Naive thymus-derived CD4-positive, alpha-beta T cell (primary cell): ENCODE measurements around the gene INSL3. TPM values are rescaled to one million over a fixed set of nuclear protein-coding genes. Genes with fewer than 3 reads are reported as not detected.

Experiments
- ATAC-seq: fragments of 150-1000 bp; cut with Tn5 transposase; 2 replicates; pipeline ENCODE4 v1.10.0; 2021; ENCODE audit warnings: mild to moderate bottlenecking, moderate library complexity
- CTCF ChIA-PET: fragments of 350-600 bp; sonication (Branson Sonifier 250); formaldehyde crosslinking; loops from one replicate; lab custom pipeline; 2021; ENCODE audit warnings: antibody characterized with exemption; lab: Charles Lee
- POLR2A ChIA-PET: fragments of 350-600 bp; sonication (Branson Sonifier 250); formaldehyde crosslinking; loops from one replicate; lab custom pipeline; 2021; ENCODE audit warnings: antibody characterized with exemption, inconsistent platforms; lab: Charles Lee
- DNase-seq, 9 donors: peaks; one replicate each; pipeline versions ENCODE4 v3.0.0 to v3.0.0-alpha.2; 2020 to 2022; ENCODE audit warnings: mixed read lengths in 1 of 9
- H3K27ac ChIP-seq: one replicate; pipeline ENCODE4 v1.7.0; 2013; ENCODE audit warnings: mild to moderate bottlenecking, low read depth, low read length, moderate library complexity
- H3K27me3 ChIP-seq, 2 donors: one replicate each; pipeline ENCODE4 v1.7.0; 2013; ENCODE audit warnings: low read length in 2 of 2, mild to moderate bottlenecking in 2 of 2, moderate library complexity in 2 of 2; ENCODE audit not compliant: control insufficient read depth in 2 of 2, insufficient read depth in 2 of 2
- H3K36me3 ChIP-seq, 3 experiments: 1 replicate in 2 of 3; 2 replicates in 1 of 3; pipeline ENCODE4 v1.7.0; 2013; ENCODE audit warnings: low read length in 3 of 3, mild to moderate bottlenecking in 3 of 3, moderate library complexity in 1 of 3; ENCODE audit not compliant: insufficient read depth in 3 of 3, control insufficient read depth in 2 of 3
- H3K4me1 ChIP-seq, 2 donors: one replicate each; pipeline ENCODE4 v1.7.0; 2013; ENCODE audit warnings: low read length in 2 of 2, mild to moderate bottlenecking in 2 of 2, moderate library complexity in 1 of 2; ENCODE audit not compliant: control insufficient read depth in 2 of 2, insufficient read depth in 2 of 2
- H3K4me3 ChIP-seq: 2 replicates; pipeline ENCODE4 v1.7.0; 2013; ENCODE audit warnings: mild to moderate bottlenecking, low read length
- H3K9me3 ChIP-seq, 3 experiments: 1 replicate in 2 of 3; 2 replicates in 1 of 3; pipeline ENCODE4 v1.7.0; 2013; ENCODE audit warnings: low read length in 3 of 3; ENCODE audit not compliant: control insufficient read depth in 2 of 3
- H3K27ac Mint-ChIP-seq, 9 donors: one replicate each; pipeline ENCODE4 v1.8.0; 2020 to 2022; ENCODE audit warnings: mixed read lengths in 9 of 9, mild to moderate bottlenecking in 8 of 9, moderate library complexity in 5 of 9, inconsistent platforms in 2 of 9
- H3K27me3 Mint-ChIP-seq, 5 donors: one replicate each; pipeline ENCODE4 v1.8.0; 2021 to 2022; ENCODE audit warnings: mixed read lengths in 5 of 5, mild to moderate bottlenecking in 1 of 5
- H3K36me3 Mint-ChIP-seq, 5 donors: one replicate each; pipeline ENCODE4 v1.8.0; 2020 to 2022; ENCODE audit warnings: mixed read lengths in 5 of 5, mild to moderate bottlenecking in 3 of 5, inconsistent platforms in 1 of 5
- H3K4me1 Mint-ChIP-seq, 7 donors: one replicate each; pipeline ENCODE4 v1.8.0; 2020 to 2022; ENCODE audit warnings: mixed read lengths in 7 of 7, mild to moderate bottlenecking in 3 of 7, inconsistent platforms in 1 of 7
- H3K4me3 Mint-ChIP-seq, 10 donors: one replicate each; pipeline ENCODE4 v1.8.0; 2020 to 2022; ENCODE audit warnings: mild to moderate bottlenecking in 10 of 10, mixed read lengths in 10 of 10, moderate library complexity in 6 of 10, inconsistent platforms in 2 of 10
- H3K9me3 Mint-ChIP-seq, 11 donors: one replicate each; pipeline ENCODE4 v1.8.0; 2020 to 2022; ENCODE audit warnings: mixed read lengths in 11 of 11, mild to moderate bottlenecking in 4 of 11, inconsistent platforms in 1 of 11, moderate library complexity in 1 of 11
- intact Hi-C, 2 donors: fragments of 100-400 bp; cut with micrococcal nuclease; formaldehyde crosslinking; loops; one replicate each; pipeline ENCODE4 v1.15.1; 2023
- polyA plus RNA-seq, 2 donors: library from polyadenylated mRNA; unstranded; fragments of 300-500 nt; fragmentation: Illumina TruSeq; gene quantifications; one replicate each; pipeline ENCODE4 v1.2.3, GENCODE V29; 2021
- total RNA-seq, 6 experiments: library from RNA in 5 of 6; stranded (reverse) in 5 of 6; gene quantifications; 1 replicate in 5 of 6; 2 replicates in 1 of 6; pipeline ENCODE4 v1.2.3 and lab custom pipeline; 2021 to 2026

Gene INSL3
- total and polyA plus RNA-seq, 7 experiments from 2014 or later, result 2.0 to 11.1 (median 6.2) TPM

- H3K9me3 ChIP-seq, result no peaks in the 10 kb centered on the region
- Mint-ChIP-seq H3K27ac (peak overlapping the region in 5 of 9 donors; percentile 56 to 100 (median 97)), H3K9me3 (no peaks in the 10 kb centered on the region), H3K27me3 (peaks cover 0 to under 1% (median 0%) of the 10 kb centered on the region in 5 donors), H3K4me3 (peak overlapping the region in 4 of 10 donors; percentile 18 to 87 (median 50)), H3K36me3 (peaks cover 2 to 50% (median 11%) of the 10 kb centered on the region in 5 donors), H3K4me1 (peaks cover 25 to 58% (median 33%) of the 10 kb centered on the region in 7 donors)
- DNase-seq, result no peak
- H3K4me3 ChIP-seq, result no peak overlapping the region
- peaks cover 38 to 66% (median 45%) of the 10 kb centered on the region in 3 experiments for H3K36me3 ChIP-seq
- POLR2A ChIA-PET, result interaction anchor here (0.6 to 2.1 kb wide), 6 partner anchors 8 to 46 kb away, joined by 3 to 5 read pairs (median 3); partner anchors contain the start of gene RPL18A
- no peak for ATAC-seq
- intact Hi-C loops, result no loop called here
- H3K27me3 ChIP-seq, result no peaks in the 10 kb centered on the region
- CTCF ChIA-PET, result interaction anchor here (0.5 kb wide), 1 partner anchor 90 kb away, joined by 3 read pairs; no protein-coding TSS in a partner anchor
- peaks cover 35 to 37% of the 10 kb centered on the region in 2 donors for H3K4me1 ChIP-seq
- H3K27ac ChIP-seq, result peak overlapping the region; percentile 95
Observed at GRCh38 chr19:17842663-17843291, 21.5 kb upstream of the INSL3 start.

GRCh38 chr19:17841810-17842662 is 20.7 kb upstream of the INSL3 start:
- H3K27ac Mint-ChIP-seq, result peak overlapping the region in 4 of 9 donors; percentile 30 to 72 (median 48)
- H3K9me3 ChIP-seq, result no peaks in the 10 kb centered on the region
- intact Hi-C loops, result no loop called here
- H3K9me3 Mint-ChIP-seq, result no peaks in the 10 kb centered on the region
- peak overlapping the region in 2 of 10 donors; percentile 14 to 18 for H3K4me3 Mint-ChIP-seq
- ChIA-PET POLR2A (interaction anchor here (0.9 to 2.1 kb wide), 3 partner anchors 8 to 18 kb away, joined by 3 to 5 read pairs (median 3); partner anchors contain the start of gene RPL18A), CTCF (no interaction called here)
- DNase-seq, result peak in 7 of 9 donors; percentile 33 to 66 (median 49)
- peaks cover 26 to 57% (median 34%) of the 10 kb centered on the region in 7 donors for H3K4me1 Mint-ChIP-seq
- H3K4me1 ChIP-seq, result peaks cover 35% of the 10 kb centered on the region in 2 donors
- H3K4me3 ChIP-seq, result no peak overlapping the region
- H3K36me3 Mint-ChIP-seq, result peaks cover 4 to 49% (median 11%) of the 10 kb centered on the region in 5 donors
- peak; percentile 80 for ATAC-seq
- H3K36me3 ChIP-seq, result peaks cover 39 to 73% (median 45%) of the 10 kb centered on the region in 3 experiments
- H3K27me3 Mint-ChIP-seq, result no peaks in the 10 kb centered on the region
- H3K27ac ChIP-seq, result peak overlapping the region; percentile 95
- no peaks in the 10 kb centered on the region for H3K27me3 ChIP-seq

- intact Hi-C loops, result no loop called here
- peaks cover 7 to 50% (median 15%) of the 10 kb centered on the region in 5 donors for H3K36me3 Mint-ChIP-seq
- H3K27me3 ChIP-seq, result no peaks in the 10 kb centered on the region
- no peaks in the 10 kb centered on the region for H3K9me3 Mint-ChIP-seq
- H3K4me3 Mint-ChIP-seq, result peak overlapping the region in 3 of 10 donors; percentile 11 to 29 (median 14)
- CTCF ChIA-PET, result no interaction called here
- H3K27me3 Mint-ChIP-seq, result no peaks in the 10 kb centered on the region
- H3K4me1 Mint-ChIP-seq, result peaks cover 30 to 60% (median 37%) of the 10 kb centered on the region in 7 donors
- POLR2A ChIA-PET, result no interaction called here
- H3K4me1 ChIP-seq, result peaks cover 31 to 33% of the 10 kb centered on the region in 2 donors
- ATAC-seq (no peak), DNase-seq (no peak)
- H3K4me3 ChIP-seq, result no peak overlapping the region
- H3K36me3 ChIP-seq, result peaks cover 39 to 78% (median 49%) of the 10 kb centered on the region in 3 experiments
- no peaks in the 10 kb centered on the region for H3K9me3 ChIP-seq
- H3K27ac ChIP-seq, result peak overlapping the region; percentile 95
- peak overlapping the region in 4 of 9 donors; percentile 38 to 72 (median 56) for H3K27ac Mint-ChIP-seq
Observed at GRCh38 chr19:17841371-17841809, 20.1 kb upstream of the INSL3 start.

- H3K4me1 ChIP-seq, result peaks cover 18 to 20% of the 10 kb centered on the region in 2 donors
- peaks cover 39 to 92% (median 54%) of the 10 kb centered on the region in 3 experiments for H3K36me3 ChIP-seq
- Mint-ChIP-seq H3K27me3 (no peaks in the 10 kb centered on the region), H3K9me3 (peaks cover 0 to 3% (median 0%) of the 10 kb centered on the region in 11 donors), H3K4me1 (peaks cover 31 to 60% (median 43%) of the 10 kb centered on the region in 7 donors), H3K4me3 (peak overlapping the region in 1 of 10 donors; percentile 11), H3K36me3 (peaks cover 16 to 59% (median 26%) of the 10 kb centered on the region in 5 donors), H3K27ac (peak overlapping the region in 5 of 9 donors; percentile 8 to 74 (median 48))
- ATAC-seq (no peak), DNase-seq (no peak)
- no peak overlapping the region for H3K4me3 ChIP-seq
- intact Hi-C loops, result no loop called here
- ChIA-PET POLR2A (interaction anchor here (0.6 kb wide), 1 partner anchor 8 kb away, joined by 3 read pairs; no protein-coding TSS in a partner anchor), CTCF (interaction anchor here (0.8 kb wide), 1 partner anchor 16 kb away, joined by 3 read pairs; no protein-coding TSS in a partner anchor)
- no peaks in the 10 kb centered on the region for H3K27me3 ChIP-seq
- H3K27ac ChIP-seq, result no peak overlapping the region
- H3K9me3 ChIP-seq, result no peaks in the 10 kb centered on the region
Observed at GRCh38 chr19:17840019-17840418, 18.7 kb upstream of the INSL3 start.

- ChIA-PET CTCF (interaction anchor here (0.7 kb wide), 1 partner anchor 50 kb away, joined by 6 read pairs; no protein-coding TSS in a partner anchor), POLR2A (interaction anchor here (1.3 kb wide), 1 partner anchor 21 kb away, joined by 4 read pairs; the partner anchor contains the start of gene RPL18A)
- intact Hi-C loops, result no loop called here
- H3K4me1 ChIP-seq, result peaks cover 0 to under 1% of the 10 kb centered on the region in 2 donors
- Mint-ChIP-seq H3K36me3 (peaks cover 17 to 56% (median 26%) of the 10 kb centered on the region in 5 donors), H3K4me3 (no peak overlapping the region), H3K27me3 (no peaks in the 10 kb centered on the region), H3K27ac (peak overlapping the region in 5 of 9 donors; percentile 9 to 59 (median 39)), H3K9me3 (peaks cover 0 to 3% (median 0%) of the 10 kb centered on the region in 11 donors), H3K4me1 (peaks cover 14 to 47% (median 24%) of the 10 kb centered on the region in 7 donors)
- ATAC-seq (no peak), DNase-seq (no peak)
- H3K27me3 ChIP-seq, result no peaks in the 10 kb centered on the region
- no peaks in the 10 kb centered on the region for H3K9me3 ChIP-seq
- H3K36me3 ChIP-seq, result peaks cover 35 to 97% (median 49%) of the 10 kb centered on the region in 3 experiments
- H3K27ac ChIP-seq, result peak overlapping the region; percentile 34
- H3K4me3 ChIP-seq, result no peak overlapping the region
Observed at GRCh38 chr19:17837972-17838371, 16.7 kb upstream of the INSL3 start.

GRCh38 chr19:17836530-17836929 is 15.2 kb upstream of the INSL3 start:
- Mint-ChIP-seq H3K36me3 (peaks cover 22 to 67% (median 26%) of the 10 kb centered on the region in 5 donors), H3K27me3 (no peaks in the 10 kb centered on the region), H3K9me3 (peaks cover 0 to 5% (median 0%) of the 10 kb centered on the region in 11 donors), H3K4me3 (no peak overlapping the region), H3K4me1 (peaks cover 14 to 45% (median 24%) of the 10 kb centered on the region in 7 donors), H3K27ac (peak overlapping the region; percentile 0 to 83 (median 75))
- H3K9me3 ChIP-seq, result no peaks in the 10 kb centered on the region
- ChIA-PET POLR2A (interaction anchor here (0.6 kb wide), 1 partner anchor 23 kb away, joined by 3 read pairs; no protein-coding TSS in a partner anchor), CTCF (no interaction called here)
- H3K27me3 ChIP-seq, result no peaks in the 10 kb centered on the region
- H3K36me3 ChIP-seq, result peaks cover 47 to 97% (median 57%) of the 10 kb centered on the region in 3 experiments
- intact Hi-C loops, result no loop called here
- no peaks in the 10 kb centered on the region for H3K4me1 ChIP-seq
- no peak overlapping the region for H3K4me3 ChIP-seq
- ATAC-seq (no peak), DNase-seq (no peak)
- peak overlapping the region; percentile 33 for H3K27ac ChIP-seq
